ENCODE data around the gene EHBP1L1. TPM values are rescaled to one million over a fixed set of nuclear protein-coding genes. Genes with fewer than 3 reads are reported as not detected.

EHBP1L1 gene
- total RNA-seq, 4 donors from 2014 or later = 87.3 to 186 (median 110) TPM

DNA sequence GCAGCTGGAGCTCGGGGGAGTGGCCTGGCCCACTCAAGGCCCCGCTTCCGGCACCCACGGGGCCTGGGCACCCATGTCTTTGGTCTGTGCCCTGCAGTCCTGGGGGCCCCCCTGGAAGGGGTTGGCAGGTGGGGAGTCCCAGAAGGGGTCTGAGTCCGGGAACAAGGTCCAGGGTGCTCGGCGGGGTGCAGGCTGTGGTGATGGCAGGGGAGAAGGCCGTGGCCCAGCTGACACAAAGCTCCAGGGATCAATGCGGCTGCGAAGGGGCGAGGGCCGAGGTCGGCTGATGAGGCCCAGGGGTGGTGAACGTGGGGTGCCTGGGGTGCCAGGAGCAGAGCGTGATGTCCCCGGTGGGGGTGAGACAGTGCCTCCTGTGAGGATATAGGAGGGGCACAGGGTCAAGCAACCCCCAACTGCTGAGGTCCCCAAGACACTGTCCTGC is 22.4 kb downstream of the EHBP1L1 start:
- Histone ChIP-seq H3K9me3 (no peaks in the 10 kb centered on the region), H3K4me1 (peaks cover 0 to 27% (median 11%) of the 10 kb centered on the region in 4 donors), H3K36me3 (peaks cover 7 to 70% (median 18%) of the 10 kb centered on the region in 3 donors), H3K4me3 (no peak overlapping the region), H3K27me3 (no peaks in the 10 kb centered on the region), H3K27ac (no peak overlapping the region)
- 82 to 84% methylated on average over 15 to 16 of the region's 16 CpGs for WGBS, 2 donors
- TF ChIP-seq, protein P1, sequence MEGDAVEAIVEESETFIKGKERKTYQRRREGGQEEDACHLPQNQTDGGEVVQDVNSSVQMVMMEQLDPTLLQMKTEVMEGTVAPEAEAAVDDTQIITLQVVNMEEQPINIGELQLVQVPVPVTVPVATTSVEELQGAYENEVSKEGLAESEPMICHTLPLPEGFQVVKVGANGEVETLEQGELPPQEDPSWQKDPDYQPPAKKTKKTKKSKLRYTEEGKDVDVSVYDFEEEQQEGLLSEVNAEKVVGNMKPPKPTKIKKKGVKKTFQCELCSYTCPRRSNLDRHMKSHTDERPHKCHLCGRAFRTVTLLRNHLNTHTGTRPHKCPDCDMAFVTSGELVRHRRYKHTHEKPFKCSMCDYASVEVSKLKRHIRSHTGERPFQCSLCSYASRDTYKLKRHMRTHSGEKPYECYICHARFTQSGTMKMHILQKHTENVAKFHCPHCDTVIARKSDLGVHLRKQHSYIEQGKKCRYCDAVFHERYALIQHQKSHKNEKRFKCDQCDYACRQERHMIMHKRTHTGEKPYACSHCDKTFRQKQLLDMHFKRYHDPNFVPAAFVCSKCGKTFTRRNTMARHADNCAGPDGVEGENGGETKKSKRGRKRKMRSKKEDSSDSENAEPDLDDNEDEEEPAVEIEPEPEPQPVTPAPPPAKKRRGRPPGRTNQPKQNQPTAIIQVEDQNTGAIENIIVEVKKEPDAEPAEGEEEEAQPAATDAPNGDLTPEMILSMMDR (IDR thresholded peaks at IDR 0.05) = no peak
- no peak for TF ChIP-seq POLR2A (IDR thresholded peaks at IDR 0.05)
- TF ChIP-seq EP300 (IDR thresholded peaks at IDR 0.05) = no peak
- DNase-seq (ENCODE audit: low spot score in 2 of 2) = no peak

DNA sequence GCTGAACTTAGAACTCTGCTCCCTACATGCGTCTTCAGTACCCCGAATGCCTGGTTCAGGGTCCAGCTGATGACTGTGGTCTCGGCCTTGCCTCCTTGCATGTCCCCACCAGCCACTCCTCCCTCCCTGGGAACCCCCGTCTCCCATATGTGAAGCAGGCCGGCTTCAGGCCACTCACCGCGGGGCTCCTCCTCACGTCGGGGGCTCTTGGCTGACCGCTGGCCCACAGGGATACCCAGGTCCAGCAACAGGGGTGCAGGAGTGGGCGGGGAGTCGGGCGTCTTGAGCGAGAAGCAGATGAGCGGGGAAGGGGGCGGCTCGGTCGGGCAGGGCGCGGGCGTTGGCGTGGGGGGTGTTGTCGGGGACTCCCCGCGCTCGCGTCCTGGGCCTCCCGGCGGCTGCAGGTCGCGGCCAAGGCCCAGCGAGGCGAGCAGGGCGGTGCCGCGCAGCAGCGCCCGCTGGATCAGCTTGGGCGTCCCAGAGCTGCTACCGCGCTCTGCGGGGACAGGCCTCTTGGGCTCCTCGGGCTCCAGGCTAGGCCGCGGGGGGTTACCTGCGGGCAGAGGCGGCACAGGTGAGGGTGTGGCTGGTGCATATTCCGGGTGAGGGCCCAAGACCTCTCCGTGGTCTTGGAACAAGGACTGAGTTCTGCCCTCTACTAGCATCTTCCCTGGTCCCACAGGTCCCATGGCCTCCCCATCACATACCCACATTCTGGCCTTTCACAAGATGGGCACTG is 23.5 kb downstream of the EHBP1L1 start:
- 80 to 84% methylated on average over 41 to 43 of the region's 49 CpGs for WGBS, 2 donors
- no peaks in the 10 kb centered on the region for H3K27me3 ChIP-seq
- no peak overlapping the region for H3K4me3 ChIP-seq
- DNase-seq (ENCODE audit: low spot score in 2 of 2) = no peak
- H3K4me1 ChIP-seq = peaks cover 0 to 16% (median 4%) of the 10 kb centered on the region in 4 donors
- H3K27ac ChIP-seq = peak overlapping the region in 1 of 4 donors; percentile 16
- TF ChIP-seq EP300 (IDR thresholded peaks at IDR 0.05) = no peak
- TF ChIP-seq, protein P1 (IDR thresholded peaks at IDR 0.05) = no peak
- H3K9me3 ChIP-seq = no peaks in the 10 kb centered on the region
- H3K36me3 ChIP-seq = peaks cover 7 to 79% (median 20%) of the 10 kb centered on the region in 3 donors

DNA sequence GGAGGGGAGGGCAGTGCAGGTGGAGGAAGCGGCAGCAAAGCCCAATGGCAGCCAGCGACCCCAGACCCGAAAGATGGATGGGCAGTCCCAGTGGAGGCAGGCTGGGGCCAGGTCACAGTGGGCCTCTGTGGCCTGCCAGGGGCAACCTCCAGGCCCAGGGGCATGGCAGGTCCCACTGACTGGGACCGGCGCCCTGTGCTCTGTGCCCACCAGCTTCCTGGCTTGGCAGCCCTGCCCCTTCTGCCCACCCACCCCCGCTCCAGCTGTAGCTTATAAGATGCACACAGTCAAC is 24.0 kb downstream of the EHBP1L1 start:
- H3K27ac ChIP-seq = no peak overlapping the region
- TF ChIP-seq, protein P1 (IDR thresholded peaks at IDR 0.05) = no peak
- TF ChIP-seq POLR2A (IDR thresholded peaks at IDR 0.05) = no peak
- no peak for TF ChIP-seq EP300 (IDR thresholded peaks at IDR 0.05)
- peaks cover 0 to 11% (median 4%) of the 10 kb centered on the region in 4 donors for H3K4me1 ChIP-seq
- H3K4me3 ChIP-seq = no peak overlapping the region
- DNase-seq (ENCODE audit: low spot score in 2 of 2) = no peak
- no peaks in the 10 kb centered on the region for H3K9me3 ChIP-seq
- H3K36me3 ChIP-seq = peaks cover 7 to 84% (median 25%) of the 10 kb centered on the region in 3 donors
- 92 to 100% methylated on average over 3 of the region's 6 CpGs for WGBS, 2 donors
- no peaks in the 10 kb centered on the region for H3K27me3 ChIP-seq

DNA sequence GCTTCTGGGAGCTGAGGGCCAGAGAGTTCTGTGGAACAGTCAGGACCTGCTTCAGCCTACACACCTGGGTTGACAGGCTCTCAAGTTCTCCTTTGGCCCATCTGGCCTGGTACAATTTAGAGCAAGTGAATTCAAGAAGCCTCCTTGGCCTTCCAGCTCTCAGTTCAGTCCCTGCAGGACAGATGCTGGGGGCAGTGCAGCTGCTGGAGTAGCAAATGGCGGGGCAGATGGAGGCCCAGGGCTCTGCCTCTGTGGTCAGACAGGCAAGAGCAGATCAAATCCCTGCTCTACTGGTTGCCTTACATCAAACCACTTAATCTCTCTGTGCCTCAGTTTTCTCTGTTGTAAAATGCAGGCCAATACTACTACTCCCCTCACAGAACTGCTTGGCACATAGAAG is 28.4 kb downstream of the EHBP1L1 start:
- no peaks in the 10 kb centered on the region for H3K9me3 ChIP-seq
- 100% methylated on average over 1 of the region's 1 CpG for WGBS, 2 donors
- DNase-seq (ENCODE audit: low spot score in 2 of 2) = no peak
- H3K27ac ChIP-seq = peak overlapping the region in 1 of 4 donors; percentile 96
- peaks cover 0 to 32% (median 14%) of the 10 kb centered on the region in 4 donors for H3K4me1 ChIP-seq
- no peak overlapping the region for H3K4me3 ChIP-seq
- H3K27me3 ChIP-seq = no peaks in the 10 kb centered on the region
- TF ChIP-seq, protein P1 (IDR thresholded peaks at IDR 0.05) = no peak
- TF ChIP-seq POLR2A (IDR thresholded peaks at IDR 0.05) (no peak), EP300 (IDR thresholded peaks at IDR 0.05) (no peak)
- peaks cover 8 to 89% (median 26%) of the 10 kb centered on the region in 3 donors for H3K36me3 ChIP-seq

DNA sequence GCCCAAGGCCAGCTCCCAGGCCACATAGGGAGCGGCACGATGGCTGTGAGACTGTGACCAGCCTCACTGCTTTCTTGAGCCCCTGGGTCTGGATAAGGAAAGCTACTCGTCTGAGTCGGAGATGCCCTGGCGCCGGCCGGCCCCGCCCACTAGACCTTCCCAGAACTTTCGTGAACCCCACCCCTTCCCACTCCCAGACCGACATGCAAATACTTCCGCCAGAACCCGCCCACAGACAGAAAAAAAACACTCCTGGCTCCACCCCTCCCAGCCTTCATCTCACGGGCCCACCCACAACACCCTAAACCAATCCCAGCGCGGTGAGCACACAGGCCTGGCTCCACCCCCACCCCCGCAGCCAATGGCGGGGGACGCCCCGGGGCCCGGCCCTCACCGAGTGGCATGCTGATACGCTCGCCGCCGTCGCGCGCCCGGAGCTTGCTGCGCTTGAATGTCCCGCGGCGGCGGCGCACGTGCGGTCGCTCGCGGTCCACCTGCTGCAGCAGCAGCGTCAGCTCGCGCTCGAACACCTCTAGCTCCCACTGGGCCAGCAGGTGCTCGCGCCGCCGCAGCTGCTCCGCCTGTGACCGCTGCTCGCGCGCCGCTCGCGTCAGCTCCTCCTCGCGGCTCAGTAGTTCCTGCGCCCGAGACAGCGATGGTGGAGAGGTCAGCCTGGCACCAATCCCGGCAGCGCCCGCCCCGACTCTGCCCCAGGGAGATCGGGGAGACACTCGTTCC is 31.2 kb downstream of the EHBP1L1 start:
- 22 to 47% methylated on average over 56 to 57 of the region's 67 CpGs for WGBS, 2 donors
- H3K4me3 ChIP-seq = peak overlapping the region in 3 of 4 donors; percentile 20 to 47 (median 24)
- peak; percentile 92 to 93 for DNase-seq (ENCODE audit: low spot score in 2 of 2)
- TF ChIP-seq, protein P1 (IDR thresholded peaks at IDR 0.05) = peak in 1 of 5 experiments; percentile 34
- TF ChIP-seq EP300 (IDR thresholded peaks at IDR 0.05) (peak; percentile 65 to 72), POLR2A (IDR thresholded peaks at IDR 0.05) (peak in 1 of 2 donors; percentile 49)
- H3K27ac ChIP-seq = peak overlapping the region; percentile 69 to 96 (median 84)
- no peaks in the 10 kb centered on the region for H3K9me3 ChIP-seq
- peaks cover 0 to 60% (median 40%) of the 10 kb centered on the region in 4 donors for H3K4me1 ChIP-seq
- no peaks in the 10 kb centered on the region for H3K27me3 ChIP-seq
- H3K36me3 ChIP-seq = peaks cover 8 to 76% (median 21%) of the 10 kb centered on the region in 3 donors

Measured in tibial nerve (tissue), 4 donors.